ENCODE data around the gene PDE2A.

GRCh38 chr11:72578991-72579815 is 95.0 kb downstream of the PDE2A start:
- TF ChIP-seq CTCF (IDR thresholded peaks at IDR 0.05) (no peak), POLR2A (IDR thresholded peaks at IDR 0.05) (no peak), EP300 (IDR thresholded peaks at IDR 0.05) (no peak)
